DND-41 (cell line): ENCODE data around the gene COX7B2.

ENCODE experiments used
- CTCF ChIP-seq: IDR thresholded peaks from 2 replicates; pipeline ENCODE4 v1.5.1; 2012; ENCODE audit warnings: borderline replicate concordance, low read length, moderate library complexity, mild to moderate bottlenecking; ENCODE audit not compliant: poor library complexity, severe bottlenecking; ENCODE audit errors: extremely low read depth
- EZH2 ChIP-seq: IDR thresholded peaks from 3 replicates; pipeline ENCODE4 v1.6.1; 2012; ENCODE audit warnings: borderline replicate concordance, low read depth, mild to moderate bottlenecking, moderate library complexity, low read length, inconsistent platforms; ENCODE audit not compliant: severe bottlenecking

- TF ChIP-seq CTCF (no peak), EZH2 (no peak)
Measured at GRCh38 chr4:46934726-46935125, 25.7 kb upstream of the COX7B2 start.
